Effector memory CD8-positive, alpha-beta T cell (primary cell): ENCODE measurements around the gene PLEKHG1.
A peak's percentile ranks its signal among the peaks of the same experiment; 100 is the strongest.

ENCODE experiments used
- ATAC-seq: fragments of 150-1000 bp; cut with Tn5 transposase; replicated peaks from 2 replicates; pipeline ENCODE4 v1.10.0; 2021; ENCODE audit warnings: mild to moderate bottlenecking, moderate library complexity
- DNase-seq, 3 experiments: peaks; one replicate each; pipeline ENCODE4 v3.0.0; 2021
- H3K27ac Mint-ChIP-seq, 2 donors: one replicate each; pipeline ENCODE4 v1.8.0; 2022; ENCODE audit warnings: mild to moderate bottlenecking in 2 of 2, mixed read lengths in 2 of 2, moderate library complexity in 2 of 2
- H3K27me3 Mint-ChIP-seq, 2 donors: one replicate each; pipeline ENCODE4 v1.8.0; 2022; ENCODE audit warnings: mixed read lengths in 2 of 2
- H3K36me3 Mint-ChIP-seq: one replicate; pipeline ENCODE4 v1.8.0; 2022; ENCODE audit warnings: mild to moderate bottlenecking, moderate library complexity, mixed read lengths; ENCODE audit not compliant: insufficient read depth
- H3K4me1 Mint-ChIP-seq, 2 donors: one replicate each; pipeline ENCODE4 v1.8.0; 2022; ENCODE audit warnings: low read depth in 2 of 2, mixed read lengths in 2 of 2
- H3K4me3 Mint-ChIP-seq, 2 donors: one replicate each; pipeline ENCODE4 v1.8.0; 2022; ENCODE audit warnings: mild to moderate bottlenecking in 2 of 2, mixed read lengths in 2 of 2, moderate library complexity in 2 of 2
- H3K9me3 Mint-ChIP-seq, 2 donors: one replicate each; pipeline ENCODE4 v1.8.0; 2022; ENCODE audit warnings: mixed read lengths in 2 of 2

Gene PLEKHG1

GRCh38 chr6:150631984-150632642, 32.4 kb downstream of the PLEKHG1 start:
- no peak for ATAC-seq
- Mint-ChIP-seq H3K27me3 (no peaks in the 10 kb centered on the region), H3K9me3 (no peaks in the 10 kb centered on the region), H3K4me3 (peak overlapping the region; percentile 90 to 94), H3K4me1 (peaks cover 24 to 50% of the 10 kb centered on the region in 2 donors), H3K27ac (peak overlapping the region; percentile 94 to 97), H3K36me3 (no peaks in the 10 kb centered on the region)
- no peak for DNase-seq

- peak overlapping the region; percentile 94 to 97 for H3K27ac Mint-ChIP-seq
- no peaks in the 10 kb centered on the region for H3K36me3 Mint-ChIP-seq
- ATAC-seq (peak; percentile 44), DNase-seq (peak in 1 of 3 experiments; percentile 17)
- H3K9me3 Mint-ChIP-seq: no peaks in the 10 kb centered on the region
- H3K27me3 Mint-ChIP-seq: no peaks in the 10 kb centered on the region
- H3K4me3 Mint-ChIP-seq: peak overlapping the region; percentile 90 to 94
- peaks cover 24 to 57% of the 10 kb centered on the region in 2 donors for H3K4me1 Mint-ChIP-seq
Observed at GRCh38 chr6:150632785-150633485, 33.2 kb downstream of the PLEKHG1 start.

- no peaks in the 10 kb centered on the region for H3K36me3 Mint-ChIP-seq
- ATAC-seq: peak; percentile 24
Observed at GRCh38 chr6:150633486-150633834, 33.8 kb downstream of the PLEKHG1 start.

GRCh38 chr6:150634176-150634963, 34.7 kb downstream of the PLEKHG1 start:
- Mint-ChIP-seq H3K27ac (peak overlapping the region; percentile 94 to 97), H3K4me3 (peak overlapping the region; percentile 90 to 94), H3K4me1 (peaks cover 24 to 57% of the 10 kb centered on the region in 2 donors), H3K36me3 (no peaks in the 10 kb centered on the region), H3K9me3 (no peaks in the 10 kb centered on the region), H3K27me3 (no peaks in the 10 kb centered on the region)
- ATAC-seq: no peak
- no peak for DNase-seq

More at GRCh38 chr6:150633486-150633834, 33.8 kb downstream of the PLEKHG1 start:
- Mint-ChIP-seq H3K4me1 (peaks cover 24 to 57% of the 10 kb centered on the region in 2 donors), H3K4me3 (peak overlapping the region; percentile 90 to 94), H3K27ac (peak overlapping the region; percentile 94 to 97), H3K9me3 (no peaks in the 10 kb centered on the region), H3K27me3 (no peaks in the 10 kb centered on the region)
- DNase-seq: no peak

GRCh38 chr6:150634964-150635292, 35.2 kb downstream of the PLEKHG1 start:
- Mint-ChIP-seq H3K4me3 (peak overlapping the region; percentile 90 to 94), H3K27ac (peak overlapping the region; percentile 94 to 97), H3K36me3 (no peaks in the 10 kb centered on the region), H3K9me3 (no peaks in the 10 kb centered on the region), H3K27me3 (no peaks in the 10 kb centered on the region), H3K4me1 (peaks cover 24 to 57% of the 10 kb centered on the region in 2 donors)
- DNase-seq (no peak), ATAC-seq (no peak)

GRCh38 chr6:150635906-150636514, 36.3 kb downstream of the PLEKHG1 start:
- ATAC-seq: peak; percentile 62
- peaks cover 27 to 64% of the 10 kb centered on the region in 2 donors for H3K4me1 Mint-ChIP-seq
- H3K4me3 Mint-ChIP-seq: peak overlapping the region in 1 of 2 donors; percentile 94

GRCh38 chr6:150636808-150637207, 37.1 kb downstream of the PLEKHG1 start:
- ATAC-seq (no peak), DNase-seq (no peak)
- Mint-ChIP-seq H3K27ac (peak overlapping the region; percentile 77 to 97), H3K27me3 (no peaks in the 10 kb centered on the region), H3K4me1 (peaks cover 26 to 57% of the 10 kb centered on the region in 2 donors), H3K36me3 (no peaks in the 10 kb centered on the region), H3K9me3 (no peaks in the 10 kb centered on the region), H3K4me3 (peak overlapping the region in 1 of 2 donors; percentile 94)

More at GRCh38 chr6:150635906-150636514, 36.3 kb downstream of the PLEKHG1 start:
- no peaks in the 10 kb centered on the region for H3K9me3 Mint-ChIP-seq
- peak in 1 of 3 experiments; percentile 22 for DNase-seq
- H3K27me3 Mint-ChIP-seq: no peaks in the 10 kb centered on the region
- H3K36me3 Mint-ChIP-seq: no peaks in the 10 kb centered on the region
- peak overlapping the region; percentile 77 to 97 for H3K27ac Mint-ChIP-seq

GRCh38 chr6:150637266-150637665, 37.6 kb downstream of the PLEKHG1 start:
- H3K4me3 Mint-ChIP-seq: peak overlapping the region in 1 of 2 donors; percentile 94
- H3K27ac Mint-ChIP-seq: peak overlapping the region in 1 of 2 donors; percentile 97
- no peaks in the 10 kb centered on the region for H3K27me3 Mint-ChIP-seq
- no peaks in the 10 kb centered on the region for H3K36me3 Mint-ChIP-seq
- no peak for ATAC-seq
- no peak for DNase-seq
- H3K4me1 Mint-ChIP-seq: peaks cover 23 to 55% of the 10 kb centered on the region in 2 donors
- no peaks in the 10 kb centered on the region for H3K9me3 Mint-ChIP-seq

GRCh38 chr6:150638267-150638666, 38.6 kb downstream of the PLEKHG1 start:
- H3K4me1 Mint-ChIP-seq: peaks cover 14 to 51% of the 10 kb centered on the region in 2 donors
- H3K27ac Mint-ChIP-seq: no peak overlapping the region
- ATAC-seq: no peak

GRCh38 chr6:150638765-150639164, 39.1 kb downstream of the PLEKHG1 start:
- Mint-ChIP-seq H3K36me3 (no peaks in the 10 kb centered on the region), H3K9me3 (no peaks in the 10 kb centered on the region), H3K27me3 (no peaks in the 10 kb centered on the region), H3K4me3 (no peak overlapping the region), H3K27ac (no peak overlapping the region), H3K4me1 (peaks cover 9 to 50% of the 10 kb centered on the region in 2 donors)
- ATAC-seq (no peak), DNase-seq (no peak)

More at GRCh38 chr6:150638267-150638666, 38.6 kb downstream of the PLEKHG1 start:
- DNase-seq: no peak
- Mint-ChIP-seq H3K27me3 (no peaks in the 10 kb centered on the region), H3K4me3 (no peak overlapping the region), H3K36me3 (no peaks in the 10 kb centered on the region), H3K9me3 (no peaks in the 10 kb centered on the region)

- peaks cover 3 to 40% of the 10 kb centered on the region in 2 donors for H3K4me1 Mint-ChIP-seq
- H3K9me3 Mint-ChIP-seq: no peaks in the 10 kb centered on the region
- H3K36me3 Mint-ChIP-seq: no peaks in the 10 kb centered on the region
- H3K4me3 Mint-ChIP-seq: no peak overlapping the region
- ATAC-seq (no peak), DNase-seq (no peak)
- no peak overlapping the region for H3K27ac Mint-ChIP-seq
- H3K27me3 Mint-ChIP-seq: no peaks in the 10 kb centered on the region
Observed at GRCh38 chr6:150639823-150640331, 40.2 kb downstream of the PLEKHG1 start.

GRCh38 chr6:150640556-150641209, 41.0 kb downstream of the PLEKHG1 start:
- H3K36me3 Mint-ChIP-seq: no peaks in the 10 kb centered on the region
- H3K4me3 Mint-ChIP-seq: peak overlapping the region; percentile 56 to 81
- no peak for DNase-seq
- H3K4me1 Mint-ChIP-seq: peaks cover 3 to 37% of the 10 kb centered on the region in 2 donors
- no peak for ATAC-seq
- H3K9me3 Mint-ChIP-seq: no peaks in the 10 kb centered on the region
- peak overlapping the region in 1 of 2 donors; percentile 80 for H3K27ac Mint-ChIP-seq
- no peaks in the 10 kb centered on the region for H3K27me3 Mint-ChIP-seq
